Measurements from ENCODE around the gene HCN2.

Gene HCN2

GRCh38 chr19:572140-572742, 17.4 kb upstream of the HCN2 start, which contains the start of gene BSG:
Gene BSG, plus strand, starts transcription at chr19:572596. Its CDS starts 39 bp downstream, at chr19:572635.
- TF ChIP-seq CTCF (conservative IDR thresholded peaks at IDR 0.05; ENCODE audit: low read length), result no peak
- H3K4me3 ChIP-seq (ENCODE audit: low read length), result peak within 1 kb of the TSS; percentile 91
- peak; percentile 96 for DNase-seq (ENCODE audit: low read depth)

- TF ChIP-seq CTCF (conservative IDR thresholded peaks at IDR 0.05; ENCODE audit: low read length), result no peak
- peak; percentile 52 for DNase-seq (ENCODE audit: low read depth)
- peak overlapping the region; percentile 91 for H3K4me3 ChIP-seq (ENCODE audit: low read length)
These were observed 16.8 kb upstream of the HCN2 start for GRCh38 chr19:572743-573518.

GRCh38 chr19:573519-573825, 16.2 kb upstream of the HCN2 start:
- H3K4me3 ChIP-seq (ENCODE audit: low read length), result peak overlapping the region; percentile 91
- no peak for TF ChIP-seq CTCF (conservative IDR thresholded peaks at IDR 0.05; ENCODE audit: low read length)
- DNase-seq (ENCODE audit: low read depth), result no peak

DNA sequence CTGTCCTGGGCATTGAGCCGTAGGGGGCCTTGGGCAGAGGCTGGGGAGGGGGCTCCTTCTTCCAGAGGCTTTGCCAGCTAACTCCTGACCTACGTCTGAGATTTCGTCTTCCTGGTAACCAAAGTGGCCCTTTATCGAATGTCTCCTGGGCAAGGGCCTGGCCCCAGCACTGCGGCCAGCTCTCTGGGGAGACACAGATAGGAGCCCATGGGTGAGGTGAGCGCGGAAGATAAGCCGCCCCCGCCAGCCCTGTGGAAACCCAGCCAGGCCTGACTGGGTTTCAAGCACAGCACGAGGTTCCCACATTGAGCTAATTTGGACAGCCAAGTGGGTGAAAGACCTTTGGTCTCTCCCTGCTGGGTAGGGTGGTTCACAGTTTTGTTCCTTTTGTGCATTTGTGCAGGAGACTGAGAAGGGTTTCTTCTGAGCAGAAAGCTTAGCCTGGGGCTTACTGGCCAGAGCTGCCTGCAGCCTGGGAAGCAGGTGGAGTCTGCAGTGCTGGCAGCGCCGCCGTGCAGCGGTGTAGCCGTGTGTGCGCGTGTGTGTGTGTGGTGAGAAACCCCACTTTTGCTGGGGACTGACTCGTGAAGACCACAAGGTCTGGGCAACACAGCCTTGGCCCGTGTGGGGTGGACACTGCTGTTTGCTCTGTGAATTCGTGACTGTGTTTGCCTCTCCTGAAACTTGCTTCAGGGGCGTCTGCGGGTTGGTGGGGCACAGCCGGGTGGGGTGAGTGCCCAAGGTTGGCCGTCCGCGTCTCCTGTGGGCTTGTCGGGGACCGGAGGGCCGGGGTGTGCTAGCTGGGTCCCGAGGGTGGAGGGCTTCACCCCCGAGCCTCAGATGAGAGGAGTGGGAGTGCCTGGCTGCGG, 14.8 kb upstream of the HCN2 start:
- H3K4me3 ChIP-seq (ENCODE audit: low read length), result peak overlapping the region; percentile 40
- DNase-seq (ENCODE audit: low read depth), result no peak
- no peak for TF ChIP-seq CTCF (conservative IDR thresholded peaks at IDR 0.05; ENCODE audit: low read length)

DNA sequence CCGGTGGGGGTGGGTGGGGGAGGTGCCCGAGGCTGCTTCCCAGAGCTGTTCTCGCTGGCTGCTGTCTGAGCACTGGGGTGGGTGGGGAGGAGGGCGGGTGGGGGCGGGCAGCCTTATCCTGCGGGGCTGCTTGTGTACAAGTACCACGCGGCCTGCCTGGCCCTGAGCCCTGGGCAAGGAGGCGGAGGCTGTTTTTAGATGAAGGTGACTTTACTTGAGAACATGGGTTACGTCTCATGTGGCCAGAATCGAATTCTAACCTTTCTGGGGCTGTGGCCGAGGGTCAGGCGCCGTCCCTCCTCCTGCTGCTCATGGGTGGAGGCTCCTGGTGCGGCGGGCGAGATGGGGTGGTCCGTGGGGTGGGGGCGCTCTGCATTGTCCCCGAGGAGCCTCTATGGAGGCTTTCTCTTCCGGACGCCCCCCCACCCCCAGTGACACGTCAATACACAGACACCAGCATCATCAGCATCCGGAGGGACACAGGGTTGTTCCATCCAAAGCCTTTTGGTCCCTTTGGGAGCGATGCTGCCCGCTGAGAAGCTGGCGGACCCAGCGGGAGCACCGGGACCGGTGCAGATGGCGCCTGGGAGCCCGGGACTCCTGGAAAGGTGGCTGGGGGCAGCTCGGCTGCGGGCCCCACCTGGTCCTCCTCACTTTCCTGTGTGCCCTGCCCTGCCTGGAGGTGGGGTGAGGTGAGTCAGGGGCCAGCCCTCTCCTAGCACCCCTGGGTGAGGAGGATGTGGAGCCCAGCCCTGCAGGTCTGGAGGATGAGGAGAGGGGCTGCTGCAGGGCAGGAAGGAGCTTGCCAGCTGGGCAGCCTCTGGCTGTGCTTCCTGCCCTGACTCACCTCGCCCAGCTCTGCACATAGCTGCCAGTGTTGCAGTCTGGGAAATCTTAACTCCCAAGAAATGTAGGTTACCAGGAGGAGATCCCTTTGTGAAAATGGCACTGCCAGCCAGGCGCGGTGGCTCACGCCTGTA, 13.9 kb upstream of the HCN2 start:
- TF ChIP-seq CTCF (conservative IDR thresholded peaks at IDR 0.05; ENCODE audit: low read length), result no peak
- H3K4me3 ChIP-seq (ENCODE audit: low read length), result peak overlapping the region; percentile 40
- DNase-seq (ENCODE audit: low read depth), result peak; percentile 45

- no peak overlapping the region for H3K4me3 ChIP-seq (ENCODE audit: low read length)
These were observed 12.8 kb upstream of the HCN2 start for GRCh38 chr19:576768-577438.

More at GRCh38 chr19:576768-577438, 12.8 kb upstream of the HCN2 start:
- DNase-seq (ENCODE audit: low read depth), result no peak
- TF ChIP-seq CTCF (conservative IDR thresholded peaks at IDR 0.05; ENCODE audit: low read length), result no peak

All from AG10803 (cell line).